ENCODE results near the gene SYNE2.

SYNE2 gene

DNA sequence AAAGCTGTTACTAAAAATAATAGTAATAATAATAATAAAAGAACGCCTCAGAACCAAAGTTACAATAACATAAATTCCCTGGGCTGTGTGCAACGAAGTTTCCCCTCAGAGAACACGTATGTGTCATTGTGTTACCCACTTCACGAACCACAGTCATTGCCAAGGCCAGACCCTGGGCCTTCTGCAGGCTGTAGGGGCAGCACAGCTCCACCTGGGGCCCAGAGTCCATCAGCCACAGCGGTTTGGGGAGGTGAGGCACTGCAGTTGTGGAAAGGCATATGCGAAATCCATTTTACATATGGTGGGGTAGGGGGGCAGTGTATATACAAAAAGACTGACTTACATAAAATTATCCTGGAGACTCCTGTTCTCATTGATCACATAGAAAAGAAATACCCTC is 385.2 kb downstream of the SYNE2 start:
- no peak for DNase-seq (ENCODE audit: low read depth in 4 of 4, low spot score in 1 of 4)

- no peak for DNase-seq (ENCODE audit: low read depth in 4 of 4, low spot score in 1 of 4)
These were observed 385.8 kb downstream of the SYNE2 start for GRCh38 chr14:64238631-64239030.

DNA sequence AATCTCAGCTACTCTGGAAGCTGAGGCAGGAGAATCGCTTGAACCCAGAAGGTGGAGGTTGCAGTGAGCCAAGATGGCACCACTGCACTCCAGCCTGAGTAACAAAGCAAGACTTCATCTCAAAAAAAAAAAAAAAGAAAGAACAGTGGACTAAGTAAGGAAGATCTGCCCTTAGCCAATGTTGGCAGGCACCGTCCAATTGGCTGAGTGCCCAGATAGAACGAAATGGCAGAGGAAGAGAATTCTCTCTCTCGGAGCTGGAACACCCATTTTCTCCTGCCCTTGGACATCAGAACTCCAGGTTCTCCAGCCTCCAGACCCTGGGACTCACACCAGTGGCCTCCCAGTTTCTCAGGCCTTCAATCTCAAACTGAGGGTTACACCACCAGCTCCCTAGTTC is 391.5 kb downstream of the SYNE2 start:
- no peak for DNase-seq (ENCODE audit: low read depth in 4 of 4, low spot score in 1 of 4)

- no peak for DNase-seq (ENCODE audit: low read depth in 4 of 4, low spot score in 1 of 4)
These were observed 392.7 kb downstream of the SYNE2 start for GRCh38 chr14:64245491-64245890.

DNA sequence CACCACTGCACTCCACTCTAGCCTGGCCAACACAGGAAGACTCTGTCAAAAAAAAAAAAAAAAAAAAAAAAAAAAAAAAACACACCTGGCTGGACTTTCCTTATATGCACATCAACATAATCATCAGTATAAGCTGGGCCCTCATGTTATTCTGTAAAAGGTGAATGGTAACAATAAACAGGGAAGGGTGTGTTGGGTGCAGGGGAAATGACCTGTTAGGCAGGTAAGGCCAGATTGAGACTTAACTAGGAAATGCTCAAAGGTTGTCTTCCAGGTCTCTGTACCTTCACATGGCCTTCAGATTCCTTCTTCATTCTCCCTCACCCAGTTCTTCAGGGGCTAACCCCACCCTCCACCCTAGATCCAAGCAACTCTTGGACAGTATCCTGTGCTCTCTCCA is 393.9 kb downstream of the SYNE2 start:
- no peak for DNase-seq (ENCODE audit: low read depth in 4 of 4, low spot score in 1 of 4)

GRCh38 chr14:64247195-64247594 is 394.4 kb downstream of the SYNE2 start:
- DNase-seq (ENCODE audit: low read depth in 4 of 4, low spot score in 1 of 4), result no peak

DNA sequence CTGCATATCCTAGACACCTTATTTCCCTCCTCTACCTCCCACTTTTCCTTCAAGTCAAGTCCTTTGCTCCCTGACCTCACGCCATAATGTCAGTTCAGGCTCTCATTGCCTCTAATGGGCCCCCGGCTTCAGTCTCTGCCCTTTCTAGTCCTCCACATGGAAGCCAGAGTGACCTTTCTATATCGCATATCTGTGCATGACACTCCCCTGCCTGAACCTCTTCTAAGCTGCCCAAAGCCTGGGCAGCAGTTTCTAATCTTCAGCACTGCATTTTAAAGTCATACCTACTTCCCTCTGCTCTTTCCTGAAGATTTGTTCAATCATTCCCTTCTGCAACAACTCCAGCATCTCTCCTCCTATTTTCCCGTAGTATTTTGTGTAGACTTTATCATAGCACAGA is 395.9 kb downstream of the SYNE2 start:
- DNase-seq (ENCODE audit: low read depth in 4 of 4, low spot score in 1 of 4), result no peak

GRCh38 chr14:64249363-64249762 is 396.6 kb downstream of the SYNE2 start:
- DNase-seq (ENCODE audit: low read depth in 4 of 4, low spot score in 1 of 4), result no peak

GRCh38 chr14:64253672-64254071 is 400.9 kb downstream of the SYNE2 start:
- no peak for DNase-seq (ENCODE audit: low read depth in 4 of 4, low spot score in 1 of 4)

GRCh38 chr14:64255756-64256155 is 403.0 kb downstream of the SYNE2 start:
- DNase-seq (ENCODE audit: low read depth in 4 of 4, low spot score in 1 of 4), result no peak

DNA sequence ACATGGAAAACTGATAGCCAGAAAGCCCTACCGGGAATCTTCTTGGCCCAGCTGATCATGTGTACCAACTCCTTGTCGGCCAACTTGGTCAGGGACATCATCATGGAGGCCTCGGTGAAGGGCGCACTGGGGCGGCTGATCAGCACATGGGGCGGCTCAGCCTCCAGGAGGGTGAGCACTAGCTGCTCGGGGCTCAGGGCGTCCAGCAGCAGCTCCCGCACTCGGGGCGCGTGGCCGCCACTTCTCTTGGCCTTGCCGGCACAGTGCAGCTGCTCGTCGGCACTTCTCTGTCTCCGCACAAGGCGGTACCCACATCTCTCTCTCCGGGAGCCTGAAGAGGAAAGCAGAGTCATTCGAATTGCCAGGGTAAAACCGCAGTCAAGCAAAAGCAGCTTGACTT is 407.6 kb downstream of the SYNE2 start:
- DNase-seq (ENCODE audit: low read depth in 4 of 4, low spot score in 1 of 4), result no peak

DNA sequence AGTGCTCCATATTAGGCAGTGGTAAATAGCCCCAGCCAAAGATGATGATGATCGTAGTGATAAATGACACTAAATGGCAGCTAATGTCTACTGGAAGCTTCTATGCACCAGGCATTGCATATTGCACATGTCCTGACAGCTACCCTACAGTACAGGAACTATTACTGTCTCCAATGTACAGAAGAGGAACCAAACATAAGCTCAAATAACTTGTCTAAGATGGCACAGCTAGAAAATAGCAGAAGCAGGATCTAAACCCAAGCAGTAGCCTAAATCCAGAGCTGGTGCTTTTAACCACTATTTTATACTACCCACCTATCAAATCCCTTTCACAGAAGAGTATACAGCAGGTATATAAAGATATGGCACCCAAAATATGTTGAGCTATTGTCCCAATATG is 412.4 kb downstream of the SYNE2 start:
- no peak for DNase-seq (ENCODE audit: low read depth in 4 of 4, low spot score in 1 of 4)

GRCh38 chr14:64266239-64266638 is 413.4 kb downstream of the SYNE2 start:
- no peak for DNase-seq (ENCODE audit: low read depth in 4 of 4, low spot score in 1 of 4)

DNA sequence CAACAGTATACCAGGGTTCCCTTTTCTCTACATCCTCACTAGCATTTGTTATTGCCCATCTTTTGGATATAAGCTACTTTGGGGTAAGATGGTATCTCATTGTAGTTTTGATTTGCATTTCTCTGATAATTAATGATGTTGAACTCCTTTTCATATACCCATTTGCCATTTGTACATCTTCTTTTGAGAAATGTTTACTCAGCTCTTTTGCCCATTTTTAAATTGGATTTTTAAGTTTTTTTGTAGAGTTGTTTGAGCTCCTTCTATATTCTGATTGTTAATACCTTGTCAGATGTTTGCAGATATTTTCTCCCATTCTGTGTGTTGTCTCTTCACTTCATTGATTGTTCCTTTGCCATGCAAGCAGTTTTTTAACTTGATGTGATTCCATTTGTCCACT is 419.2 kb downstream of the SYNE2 start:
- DNase-seq (ENCODE audit: low read depth in 4 of 4, low spot score in 1 of 4), result no peak
